GM12875 (cell line): ENCODE data around the gene FLRT2.

Experiments
- H3K4me3 ChIP-seq: one replicate; pipeline ENCODE4 v1.5.1; 2011; ENCODE audit warnings: low read depth, low read length, control low read depth
- CTCF ChIP-seq: IDR thresholded peaks from 2 replicates; pipeline ENCODE4 v1.5.1; 2011; ENCODE audit warnings: low read depth, mild to moderate bottlenecking, control low read depth, inconsistent platforms, low read length, moderate library complexity, borderline replicate concordance; ENCODE audit not compliant: insufficient read depth

The FLRT2 gene

GRCh38 chr14:85594217-85594616 is 64.3 kb downstream of the FLRT2 start:
- TF ChIP-seq CTCF = no peak
- H3K4me3 ChIP-seq = no peak overlapping the region

GRCh38 chr14:85595981-85596380 is 66.0 kb downstream of the FLRT2 start:
- no peak for TF ChIP-seq CTCF
- H3K4me3 ChIP-seq = no peak overlapping the region

- no peak for TF ChIP-seq CTCF
- H3K4me3 ChIP-seq = no peak overlapping the region
Observed at GRCh38 chr14:85596562-85596961, 66.6 kb downstream of the FLRT2 start.

- no peak for TF ChIP-seq CTCF
- no peak overlapping the region for H3K4me3 ChIP-seq
Observed at GRCh38 chr14:85597701-85598100, 67.8 kb downstream of the FLRT2 start.

GRCh38 chr14:85599939-85600338 is 70.0 kb downstream of the FLRT2 start:
- TF ChIP-seq CTCF = no peak
- H3K4me3 ChIP-seq = no peak overlapping the region

GRCh38 chr14:85601246-85601645 is 71.3 kb downstream of the FLRT2 start:
- TF ChIP-seq CTCF = no peak
- H3K4me3 ChIP-seq = no peak overlapping the region

- H3K4me3 ChIP-seq = no peak overlapping the region
- TF ChIP-seq CTCF = no peak
Observed at GRCh38 chr14:85601690-85602089, 71.7 kb downstream of the FLRT2 start.
